ENCODE results near the gene DBN1. TPM values are rescaled to one million over a fixed set of nuclear protein-coding genes. Genes with fewer than 3 reads are reported as not detected.

Gene DBN1
- polyA plus RNA-seq, 1 donor (not counting 4 experiments of a cell fraction or from before 2014, with no cell fraction given) = 59.4 TPM

DNA sequence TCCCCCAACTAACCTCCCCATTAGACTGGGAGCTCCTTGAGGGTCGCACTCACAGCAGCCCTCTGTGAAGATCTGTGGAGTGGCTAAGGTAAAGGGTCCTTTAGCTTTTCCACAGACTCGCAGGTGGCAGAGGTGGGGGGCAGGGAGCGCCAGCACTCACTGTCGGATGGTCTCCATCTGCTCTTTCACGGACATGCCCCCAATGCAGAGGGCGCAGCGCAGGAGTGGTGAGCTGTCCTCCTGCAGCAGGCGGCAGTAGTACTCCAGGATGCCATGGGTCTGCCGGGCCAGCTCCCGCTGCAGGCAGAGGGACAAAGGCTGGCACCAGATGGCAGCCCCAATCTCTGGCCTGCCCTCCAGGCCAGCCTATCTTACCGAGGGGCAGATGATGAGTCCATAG lies 41.1 kb upstream of the DBN1 start:
- TF ChIP-seq EZH2 (IDR thresholded peaks at IDR 0.05; ENCODE audit: low read length) = no peak
- TF ChIP-seq, protein P1, sequence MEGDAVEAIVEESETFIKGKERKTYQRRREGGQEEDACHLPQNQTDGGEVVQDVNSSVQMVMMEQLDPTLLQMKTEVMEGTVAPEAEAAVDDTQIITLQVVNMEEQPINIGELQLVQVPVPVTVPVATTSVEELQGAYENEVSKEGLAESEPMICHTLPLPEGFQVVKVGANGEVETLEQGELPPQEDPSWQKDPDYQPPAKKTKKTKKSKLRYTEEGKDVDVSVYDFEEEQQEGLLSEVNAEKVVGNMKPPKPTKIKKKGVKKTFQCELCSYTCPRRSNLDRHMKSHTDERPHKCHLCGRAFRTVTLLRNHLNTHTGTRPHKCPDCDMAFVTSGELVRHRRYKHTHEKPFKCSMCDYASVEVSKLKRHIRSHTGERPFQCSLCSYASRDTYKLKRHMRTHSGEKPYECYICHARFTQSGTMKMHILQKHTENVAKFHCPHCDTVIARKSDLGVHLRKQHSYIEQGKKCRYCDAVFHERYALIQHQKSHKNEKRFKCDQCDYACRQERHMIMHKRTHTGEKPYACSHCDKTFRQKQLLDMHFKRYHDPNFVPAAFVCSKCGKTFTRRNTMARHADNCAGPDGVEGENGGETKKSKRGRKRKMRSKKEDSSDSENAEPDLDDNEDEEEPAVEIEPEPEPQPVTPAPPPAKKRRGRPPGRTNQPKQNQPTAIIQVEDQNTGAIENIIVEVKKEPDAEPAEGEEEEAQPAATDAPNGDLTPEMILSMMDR (optimal IDR thresholded peaks at IDR 0.05 in 1 of 3, IDR thresholded peaks at IDR 0.05 in 1 of 3, conservative IDR thresholded peaks at IDR 0.05 in 1 of 3; ENCODE audit: extremely low read depth in 1 of 3, insufficient read depth in 2 of 3, low read length in 3 of 3) = no peak
- Histone ChIP-seq H3K9me1 (ENCODE audit: control insufficient read depth, extremely low read depth, insufficient read depth, low read length) (no peaks in the 10 kb centered on the region), H3K4me2 (ENCODE audit: control insufficient read depth, extremely low read depth, insufficient read depth, low read depth, low read length) (no peak overlapping the region), H3K36me3 (ENCODE audit: control insufficient read depth in 2 of 2, extremely low read depth in 1 of 2, insufficient read depth in 2 of 2, low read length in 2 of 2) (peaks cover 34 to 48% of the 10 kb centered on the region in 2 experiments), H3K9me3 (ENCODE audit: control insufficient read depth, low read depth, low read length) (no peaks in the 10 kb centered on the region), H3K27me3 (ENCODE audit: control insufficient read depth, extremely low read depth, insufficient read depth, low read length) (no peaks in the 10 kb centered on the region), H4K20me1 (ENCODE audit: control insufficient read depth, extremely low read depth, insufficient read depth, low read length) (no peaks in the 10 kb centered on the region), H3K79me2 (ENCODE audit: control insufficient read depth, insufficient read depth, low read length) (peaks cover 28% of the 10 kb centered on the region), H3K4me3 (ENCODE audit: control insufficient read depth in 2 of 3, extremely low read depth in 1 of 3, insufficient read depth in 2 of 3, low read depth in 1 of 3, low read length in 3 of 3) (no peak overlapping the region), H3K4me1 (ENCODE audit: control insufficient read depth, extremely low read depth, insufficient read depth, low read length) (peaks cover 15% of the 10 kb centered on the region), H3K9ac (ENCODE audit: control insufficient read depth, extremely low read depth, insufficient read depth, low read length) (no peak overlapping the region), H3K27ac (ENCODE audit: control insufficient read depth, insufficient read depth, low read length) (no peak overlapping the region), H2AFZ (ENCODE audit: control insufficient read depth, low read length) (no peak overlapping the region)
- DNase-seq (ENCODE audit: low read depth, low spot score) (no peak), FAIRE-seq (no peak)
- dilution Hi-C loops (cut with MboI; ENCODE audit: extremely low pct_ligation_motif_present, low sequenced_read_pairs) = no loop called here

DNA sequence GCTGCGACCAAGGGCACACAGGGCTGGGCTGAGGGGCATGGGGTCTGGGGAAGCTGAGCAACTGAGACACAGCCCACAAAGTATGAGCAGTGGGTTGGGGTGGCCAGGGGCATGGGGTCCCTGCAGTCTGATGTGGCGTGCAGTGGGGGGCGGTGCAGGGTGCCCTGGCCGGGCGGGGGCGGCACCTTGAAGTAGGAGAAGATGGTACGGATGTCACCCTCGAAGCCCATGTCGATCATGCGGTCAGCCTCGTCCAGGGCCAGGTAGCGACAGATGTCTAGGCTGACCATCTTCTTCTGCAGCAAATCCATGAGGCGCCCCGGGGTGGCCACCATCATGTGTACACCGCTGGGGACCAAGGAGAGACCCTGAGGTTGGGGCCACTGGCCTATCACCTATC lies 40.1 kb upstream of the DBN1 start:
- Histone ChIP-seq H3K9me1 (ENCODE audit: control insufficient read depth, extremely low read depth, insufficient read depth, low read length) (no peaks in the 10 kb centered on the region), H3K4me2 (ENCODE audit: control insufficient read depth, extremely low read depth, insufficient read depth, low read depth, low read length) (no peak overlapping the region), H3K27me3 (ENCODE audit: control insufficient read depth, extremely low read depth, insufficient read depth, low read length) (no peaks in the 10 kb centered on the region), H3K4me3 (ENCODE audit: control insufficient read depth in 2 of 3, extremely low read depth in 1 of 3, insufficient read depth in 2 of 3, low read depth in 1 of 3, low read length in 3 of 3) (no peak overlapping the region), H3K27ac (ENCODE audit: control insufficient read depth, insufficient read depth, low read length) (no peak overlapping the region), H3K79me2 (ENCODE audit: control insufficient read depth, insufficient read depth, low read length) (peaks cover 24% of the 10 kb centered on the region), H3K9me3 (ENCODE audit: control insufficient read depth, low read depth, low read length) (no peaks in the 10 kb centered on the region), H3K4me1 (ENCODE audit: control insufficient read depth, extremely low read depth, insufficient read depth, low read length) (peaks cover 8% of the 10 kb centered on the region), H3K36me3 (ENCODE audit: control insufficient read depth in 2 of 2, extremely low read depth in 1 of 2, insufficient read depth in 2 of 2, low read length in 2 of 2) (peaks cover 31 to 43% of the 10 kb centered on the region in 2 experiments), H4K20me1 (ENCODE audit: control insufficient read depth, extremely low read depth, insufficient read depth, low read length) (no peaks in the 10 kb centered on the region), H2AFZ (ENCODE audit: control insufficient read depth, low read length) (no peak overlapping the region), H3K9ac (ENCODE audit: control insufficient read depth, extremely low read depth, insufficient read depth, low read length) (no peak overlapping the region)
- FAIRE-seq (no peak), DNase-seq (ENCODE audit: low read depth, low spot score) (no peak)
- TF ChIP-seq, protein P1 (optimal IDR thresholded peaks at IDR 0.05 in 1 of 3, IDR thresholded peaks at IDR 0.05 in 1 of 3, conservative IDR thresholded peaks at IDR 0.05 in 1 of 3; ENCODE audit: extremely low read depth in 1 of 3, insufficient read depth in 2 of 3, low read length in 3 of 3) = no peak
- TF ChIP-seq EZH2 (IDR thresholded peaks at IDR 0.05; ENCODE audit: low read length) = no peak
- dilution Hi-C loops (cut with MboI; ENCODE audit: extremely low pct_ligation_motif_present, low sequenced_read_pairs) = no loop called here
